Stomach (tissue), 9 donors: ENCODE data around the gene NUP93. TPM values are rescaled to one million over a fixed set of nuclear protein-coding genes. Genes with fewer than 3 reads are reported as not detected.
A peak's percentile ranks its signal among the peaks of the same experiment; 100 is the strongest.

Source experiments
- DNase-seq, 2 donors: peaks; one replicate each; pipeline versions ENCODE4 v3.0.0 to v3.0.0-alpha.2; 2013 to 2019
- H3K27ac ChIP-seq, 5 donors: fragments of 200-600 bp in 4 of 5; sonication (generic) in 4 of 5; one replicate each; pipeline ENCODE4 v1.5.1; 2013 to 2019; ENCODE audit warnings: mild to moderate bottlenecking in 1 of 5, moderate library complexity in 1 of 5
- H3K27me3 ChIP-seq, 3 donors: fragments of 200-600 bp; sonication (generic); one replicate each; pipeline ENCODE4 v1.5.1; 2017 to 2019; ENCODE audit warnings: mixed run types in 1 of 3
- H3K36me3 ChIP-seq, 4 donors: fragments of 200-600 bp; sonication (generic); 1 replicate in 3 of 4; 2 replicates in 1 of 4; pipeline ENCODE4 v1.5.1; 2016 to 2019
- H3K4me1 ChIP-seq, 4 donors: fragments of 200-600 bp; sonication (generic); one replicate each; pipeline ENCODE4 v1.5.1; 2016 to 2019
- H3K4me3 ChIP-seq, 4 donors: fragments of 200-600 bp; sonication (generic) in 3 of 4; one replicate each; pipeline ENCODE4 v1.5.1; 2016 to 2019; ENCODE audit warnings: mild to moderate bottlenecking in 1 of 4
- H3K9me3 ChIP-seq, 4 donors: fragments of 200-600 bp; sonication (generic); one replicate each; pipeline ENCODE4 v1.5.1; 2016 to 2019
- CTCF ChIP-seq, 7 experiments: fragments of 450-650 bp in 4 of 7; fragments of 200-600 bp in 3 of 7; sonication (generic) in 3 of 7; IDR thresholded peaks; one replicate each; pipeline ENCODE4 v1.5.1; 2016 to 2019; ENCODE audit warnings: antibody characterized with exemption in 7 of 7, control low read depth in 2 of 7, mild to moderate bottlenecking in 1 of 7
- EP300 ChIP-seq: sonication (generic); formaldehyde crosslinking; IDR thresholded peaks from one replicate; pipeline ENCODE4 v1.6.1; 2017; ENCODE audit warnings: antibody characterized with exemption
- POLR2A ChIP-seq, 4 donors: fragments of 450-650 bp; IDR thresholded peaks; one replicate each; pipeline ENCODE4 v1.6.1; 2016; ENCODE audit warnings: antibody characterized with exemption in 4 of 4, control low read depth in 2 of 4, mild to moderate bottlenecking in 1 of 4, moderate library complexity in 1 of 4
- POLR2AphosphoS5 ChIP-seq, 3 donors: sonication (generic); formaldehyde crosslinking; IDR thresholded peaks; one replicate each; pipeline ENCODE4 v1.6.1; 2016; ENCODE audit warnings: antibody characterized with exemption in 3 of 3
- WGBS, 5 donors: extraction: QIAGEN DNeasy Blood & Tissue Kit in 3 of 5; methylation state at CpG; one replicate each; pipeline versions ENCODE4 v1.1.5 to v1.1.7; 2013 to 2018; 5-methylcytosine and 5-hydroxymethylcytosine counted together
- intact Hi-C: fragments of 100-400 bp; cut with DNase I; formaldehyde crosslinking; loops from one replicate; pipeline ENCODE4 v1.15.1; 2023; ENCODE audit warnings: low total_unique reads
- polyA plus RNA-seq, 3 donors: library from polyadenylated mRNA; stranded (reverse); fragments of 200-250 nt; gene quantifications; one replicate each; pipeline ENCODE4 v1.2.3, GENCODE V29; 2013
- total RNA-seq, 5 donors: library from RNA; depleted of rRNA; stranded (reverse); fragments of >200 nt; gene quantifications; one replicate each; pipeline versions ENCODE4 v1.1.0 to v1.2.3, GENCODE V29; 2014 to 2016
- donor health status: healthy with polysubstance abuse.
- donor health status: Bipolar disorder and iron deficiency.
- donor health status: healthy.

Gene NUP93
- total and polyA plus RNA-seq, 8 donors = 26.7 to 184 (median 47.2) TPM

GRCh38 chr16:56869513-56870275, 139.8 kb downstream of the NUP93 start:
- H3K36me3 ChIP-seq = no peaks in the 10 kb centered on the region
- H3K9me3 ChIP-seq = no peaks in the 10 kb centered on the region
- WGBS, 5 donors = 84 to 92% (median 89%) methylated on average over 21 to 24 of the region's 24 CpGs
- H3K27me3 ChIP-seq = no peaks in the 10 kb centered on the region
- no peak for TF ChIP-seq CTCF (IDR thresholded peaks at IDR 0.05)
- TF ChIP-seq EP300 = no peak
- no peak for TF ChIP-seq POLR2AphosphoS5 (IDR thresholded peaks at IDR 0.05)
- TF ChIP-seq POLR2A (IDR thresholded peaks at IDR 0.05) = no peak
- no peak overlapping the region for H3K4me3 ChIP-seq
- intact Hi-C loops = loop anchor here (5.0 kb wide), 1 partner anchor 83 kb away; no protein-coding TSS in a partner anchor
- H3K27ac ChIP-seq = no peak overlapping the region
- H3K4me1 ChIP-seq = peaks cover 0 to 11% (median 9%) of the 10 kb centered on the region in 4 donors
- DNase-seq = no peak

- H3K9me3 ChIP-seq = no peaks in the 10 kb centered on the region
- 94 to 97% (median 96%) methylated on average over 10 to 14 of the region's 14 CpGs for WGBS, 5 donors
- TF ChIP-seq POLR2A (IDR thresholded peaks at IDR 0.05) (no peak), EP300 (no peak), POLR2AphosphoS5 (IDR thresholded peaks at IDR 0.05) (no peak), CTCF (IDR thresholded peaks at IDR 0.05) (no peak)
- H3K27me3 ChIP-seq = no peaks in the 10 kb centered on the region
- H3K4me1 ChIP-seq = peaks cover 0 to 11% (median 9%) of the 10 kb centered on the region in 4 donors
- H3K27ac ChIP-seq = no peak overlapping the region
- no peak for DNase-seq
- no peaks in the 10 kb centered on the region for H3K36me3 ChIP-seq
- intact Hi-C loops = no loop called here
- no peak overlapping the region for H3K4me3 ChIP-seq
Observed at GRCh38 chr16:56870276-56870888, 140.5 kb downstream of the NUP93 start.

- no peak for TF ChIP-seq CTCF (IDR thresholded peaks at IDR 0.05)
- TF ChIP-seq POLR2AphosphoS5 (IDR thresholded peaks at IDR 0.05) = no peak
- TF ChIP-seq EP300 = no peak
- no peak for TF ChIP-seq POLR2A (IDR thresholded peaks at IDR 0.05)
- Histone ChIP-seq H3K27ac (no peak overlapping the region), H3K9me3 (no peaks in the 10 kb centered on the region), H3K4me1 (peaks cover 0 to 11% (median 9%) of the 10 kb centered on the region in 4 donors), H3K4me3 (no peak overlapping the region), H3K27me3 (no peaks in the 10 kb centered on the region), H3K36me3 (no peaks in the 10 kb centered on the region)
- intact Hi-C loops = no loop called here
- DNase-seq = peak; percentile 42 to 46
- 53 to 76% (median 68%) methylated on average over 7 of the region's 7 CpGs for WGBS, 5 donors
Observed at GRCh38 chr16:56871172-56871593, 141.3 kb downstream of the NUP93 start.

GRCh38 chr16:56872863-56873391, 143.0 kb downstream of the NUP93 start:
- Histone ChIP-seq H3K27ac (no peak overlapping the region), H3K27me3 (no peaks in the 10 kb centered on the region), H3K4me1 (no peaks in the 10 kb centered on the region), H3K4me3 (no peak overlapping the region), H3K9me3 (no peaks in the 10 kb centered on the region), H3K36me3 (no peaks in the 10 kb centered on the region)
- TF ChIP-seq POLR2A (IDR thresholded peaks at IDR 0.05) (no peak), POLR2AphosphoS5 (IDR thresholded peaks at IDR 0.05) (no peak), CTCF (IDR thresholded peaks at IDR 0.05) (no peak), EP300 (no peak)
- intact Hi-C loops = no loop called here
- no peak for DNase-seq
- 79 to 90% (median 86%) methylated on average over 10 of the region's 10 CpGs for WGBS, 5 donors
